Gastroesophageal sphincter (tissue), 3 donors: ENCODE measurements around the gene TRIM8.

ENCODE experiments used
- CTCF ChIP-seq, 4 experiments: fragments of 200-600 bp in 2 of 4; fragments of 450-650 bp in 2 of 4; sonication (generic) in 1 of 4; IDR thresholded peaks; one replicate each; pipeline ENCODE4 v1.5.1; 2017 to 2019; ENCODE audit warnings: antibody characterized with exemption in 4 of 4, mild to moderate bottlenecking in 2 of 4, moderate library complexity in 2 of 4
- EP300 ChIP-seq: sonication (generic); formaldehyde crosslinking; IDR thresholded peaks from one replicate; pipeline ENCODE4 v1.6.1; 2017; ENCODE audit warnings: antibody characterized with exemption, mild to moderate bottlenecking
- POLR2A ChIP-seq, 2 donors: fragments of 450-650 bp; IDR thresholded peaks; one replicate each; pipeline ENCODE4 v1.6.1; 2017; ENCODE audit warnings: antibody characterized with exemption in 2 of 2, mild to moderate bottlenecking in 2 of 2, moderate library complexity in 1 of 2

- no peak for TF ChIP-seq CTCF (IDR thresholded peaks at IDR 0.05)
- TF ChIP-seq POLR2A (IDR thresholded peaks at IDR 0.05), result no peak
- no peak for TF ChIP-seq EP300
Observed at GRCh38 chr10:102645388-102645740, 1.1 kb downstream of the TRIM8 start.
